Stimulated activated CD4-positive, alpha-beta T cell treated with anti-CD3 and anti-CD28 coated beads, Interleukin-1b, Interleukin-23, amount 100 ng/mL, for 24 hours (primary cell): ENCODE measurements around the gene ACADSB.

ENCODE experiments used
- DNase-seq, 4 experiments: peaks; one replicate each; pipeline ENCODE4 v3.0.0-alpha.2; 2020; ENCODE audit warnings: low read depth in 4 of 4, low spot score in 1 of 4

Gene ACADSB

DNA sequence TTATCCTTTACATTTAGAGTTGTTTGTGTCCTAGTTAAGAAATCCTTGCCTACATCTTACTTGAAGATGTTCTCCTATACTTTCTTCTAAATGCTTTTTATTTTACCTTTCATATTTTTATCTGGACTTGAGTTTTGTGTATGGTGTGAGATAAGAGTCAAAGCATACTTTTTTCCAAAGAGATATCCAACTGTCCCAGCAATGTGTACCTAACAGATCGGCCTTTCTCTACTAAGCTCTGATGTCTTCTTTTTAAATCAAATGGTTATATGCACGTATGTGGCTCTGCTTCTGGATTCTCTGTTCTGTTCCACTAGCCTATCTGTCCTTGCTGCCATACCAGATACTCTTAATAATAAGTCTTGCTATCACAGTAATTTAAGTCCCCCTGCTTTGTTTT lies 7.4 kb upstream of the ACADSB start:
- DNase-seq, result no peak

GRCh38 chr10:123004298-123004697 lies 4.5 kb upstream of the ACADSB start:
- DNase-seq, result no peak

DNA sequence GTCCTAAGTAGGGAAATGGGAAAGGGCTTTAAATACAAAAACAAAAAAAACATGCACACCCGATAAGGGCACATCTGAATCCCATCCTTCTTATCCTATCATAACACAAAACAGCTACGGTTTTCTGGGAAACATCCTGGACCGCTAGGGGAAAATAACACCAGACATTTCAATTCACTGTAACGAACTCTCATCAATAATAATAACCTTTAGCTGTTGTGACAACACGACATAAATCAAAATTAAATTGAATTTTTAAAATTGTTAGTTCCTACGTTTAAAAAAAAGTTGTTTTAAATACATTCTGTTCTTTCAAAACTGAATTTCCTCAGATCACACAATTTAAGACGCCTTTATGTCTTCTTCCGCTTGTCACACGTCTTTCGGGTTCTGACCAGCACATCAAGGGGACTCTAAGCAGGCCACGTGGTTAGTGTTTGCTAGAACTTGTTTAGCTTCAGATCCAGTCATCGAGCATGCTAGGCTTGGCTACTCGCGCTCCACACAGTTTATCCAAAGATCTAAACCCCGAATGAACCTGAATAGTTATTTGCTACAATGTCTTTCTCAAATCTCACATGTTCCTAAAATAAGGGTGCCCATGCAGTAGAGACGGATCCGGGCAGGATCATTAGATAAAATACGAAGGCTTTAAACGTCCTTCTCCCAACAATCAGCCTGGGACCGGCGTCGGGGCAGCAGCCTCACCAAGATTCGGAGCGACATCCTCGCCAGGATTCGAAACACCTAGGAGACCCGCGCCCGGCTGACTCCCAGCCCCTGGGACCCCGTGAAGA lies 1.1 kb upstream of the ACADSB start:
- peak; percentile 10 to 34 (median 26) for DNase-seq

DNA sequence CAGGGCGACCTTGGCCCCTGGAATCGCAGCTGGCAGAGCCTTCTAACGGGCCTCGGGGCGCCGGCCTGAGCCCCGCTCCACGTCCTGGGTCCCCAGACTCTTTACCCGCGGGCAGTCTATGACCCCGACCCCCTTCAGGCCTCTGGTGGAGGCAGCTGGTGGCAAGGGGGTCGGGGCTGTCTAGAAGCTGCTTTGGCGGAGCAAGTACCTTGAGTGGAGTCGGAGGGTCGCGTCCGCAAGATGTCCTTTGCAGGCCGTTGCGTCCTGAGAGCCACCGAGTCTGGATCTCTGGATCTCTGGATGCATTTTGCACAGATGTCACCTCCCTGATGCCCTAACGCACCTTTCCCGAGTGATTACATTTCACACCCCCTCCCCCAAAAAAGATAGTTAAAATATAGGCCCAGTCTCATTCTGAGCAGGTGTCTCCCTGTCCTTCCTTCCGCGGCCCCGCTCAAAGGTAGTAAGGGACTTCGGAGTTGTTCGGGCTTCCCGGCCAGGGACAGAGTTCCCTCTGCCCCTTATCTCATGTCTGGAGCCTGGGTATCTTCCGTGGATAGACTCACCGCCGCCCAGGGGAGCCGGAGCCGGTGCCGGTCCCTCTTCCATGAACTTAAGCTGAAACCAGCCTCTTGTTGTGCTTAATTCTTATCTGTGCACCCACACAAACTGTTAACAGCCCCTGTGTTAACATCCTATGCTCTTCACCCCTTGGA lies 457 bp downstream of the ACADSB start:
- peak in 3 of 4 experiments; percentile 0 to 15 (median 0) for DNase-seq

DNA sequence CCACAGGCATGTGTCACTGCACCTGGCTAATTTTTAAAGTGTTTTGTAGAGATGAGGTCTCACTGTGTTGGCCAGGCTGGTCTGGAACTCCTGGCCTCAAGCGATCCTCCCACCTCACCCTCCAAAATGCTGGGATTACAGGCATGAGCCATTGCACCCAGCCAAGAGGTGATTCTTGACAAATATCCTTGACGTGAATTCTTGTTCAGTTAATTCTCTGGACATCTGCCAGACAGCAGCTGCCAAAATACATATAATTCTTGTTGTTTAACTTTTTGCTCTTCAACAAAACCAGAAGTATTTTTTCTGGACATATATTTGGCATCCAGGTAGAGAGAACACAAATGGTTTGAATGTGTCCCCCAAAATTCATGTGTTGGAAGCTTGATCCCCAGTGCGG lies 3.2 kb downstream of the ACADSB start:
- DNase-seq, result no peak

GRCh38 chr10:123013456-123014419 lies 4.9 kb downstream of the ACADSB start:
- no peak for DNase-seq

GRCh38 chr10:123014772-123015171 lies 6.0 kb downstream of the ACADSB start:
- no peak for DNase-seq

DNA sequence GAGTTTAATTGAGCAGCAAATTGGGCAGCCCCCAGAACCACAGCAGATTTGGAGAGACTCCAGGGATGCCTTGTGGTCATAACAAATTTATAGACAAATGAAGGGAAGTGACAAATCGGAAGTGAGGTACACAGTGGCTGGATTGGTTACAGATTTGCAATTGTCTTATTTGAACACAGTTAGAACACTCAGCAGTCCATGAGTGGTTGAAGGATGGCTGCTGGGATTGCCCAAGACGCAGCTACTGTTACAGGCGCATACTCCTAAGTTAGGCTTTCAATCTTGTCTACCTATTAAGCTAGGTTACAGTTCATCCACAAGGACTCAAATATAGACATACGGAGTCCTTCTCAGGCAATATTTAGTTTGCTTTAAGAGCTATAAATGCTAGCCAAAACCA lies 7.4 kb downstream of the ACADSB start:
- DNase-seq, result no peak

DNA sequence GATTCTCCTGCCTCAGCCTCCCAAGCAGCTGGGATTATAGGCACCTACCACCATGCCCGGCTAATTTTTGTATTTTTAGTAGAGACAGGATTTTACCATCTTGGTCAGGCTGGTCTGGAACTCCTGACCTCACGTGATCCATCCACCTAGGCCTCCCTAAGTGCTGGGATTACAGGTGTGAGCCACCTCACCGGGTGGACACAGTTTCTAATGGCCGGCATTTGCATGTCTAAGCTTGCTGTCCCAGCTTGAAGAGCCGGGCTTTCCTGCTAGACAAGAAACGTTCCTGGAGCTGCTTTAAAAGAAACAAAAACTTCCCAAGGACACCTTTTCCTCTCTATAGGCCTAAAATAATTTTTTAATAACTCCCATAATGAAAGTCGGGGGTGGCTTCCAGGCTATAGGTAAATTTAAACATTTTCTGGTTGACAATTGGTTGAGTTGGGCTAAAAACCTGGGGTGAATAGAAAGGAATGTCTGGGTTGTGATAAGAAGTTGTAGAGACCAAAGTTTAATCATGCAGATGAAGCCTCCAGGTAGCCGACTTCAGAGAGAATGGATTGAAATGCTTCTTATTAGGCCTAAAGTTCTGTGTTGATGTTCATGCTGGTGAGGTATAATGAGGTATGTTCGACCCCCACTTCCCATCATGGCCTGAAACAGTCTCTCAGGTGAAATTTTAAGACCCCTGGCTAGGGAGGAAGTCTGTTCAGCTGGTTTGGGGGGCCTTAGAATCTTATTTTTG lies 8.8 kb downstream of the ACADSB start:
- DNase-seq, result no peak

- DNase-seq, result no peak
Measured at GRCh38 chr10:123018531-123018930, 9.7 kb downstream of the ACADSB start.

DNA sequence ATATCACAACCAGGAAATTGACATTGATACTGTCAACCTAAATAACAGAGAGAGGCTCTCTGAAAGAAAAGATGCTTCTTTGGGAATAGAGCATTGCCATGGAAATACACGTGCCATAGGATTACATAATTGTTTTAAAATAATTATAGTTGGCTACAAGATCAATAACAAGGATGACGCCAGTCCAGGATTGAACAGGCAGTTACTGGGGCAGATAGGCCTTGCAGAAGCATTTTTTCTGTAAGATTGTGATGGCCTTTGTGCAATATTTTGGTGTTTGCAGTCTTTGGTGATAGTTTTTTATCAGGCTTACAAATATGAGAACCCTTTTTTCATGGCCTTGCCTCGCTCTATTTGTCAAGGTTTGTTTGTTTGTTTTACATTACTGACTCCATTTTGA lies 10.5 kb downstream of the ACADSB start:
- no peak for DNase-seq

- no peak for DNase-seq
Measured at GRCh38 chr10:123019941-123020703, 11.3 kb downstream of the ACADSB start.

DNA sequence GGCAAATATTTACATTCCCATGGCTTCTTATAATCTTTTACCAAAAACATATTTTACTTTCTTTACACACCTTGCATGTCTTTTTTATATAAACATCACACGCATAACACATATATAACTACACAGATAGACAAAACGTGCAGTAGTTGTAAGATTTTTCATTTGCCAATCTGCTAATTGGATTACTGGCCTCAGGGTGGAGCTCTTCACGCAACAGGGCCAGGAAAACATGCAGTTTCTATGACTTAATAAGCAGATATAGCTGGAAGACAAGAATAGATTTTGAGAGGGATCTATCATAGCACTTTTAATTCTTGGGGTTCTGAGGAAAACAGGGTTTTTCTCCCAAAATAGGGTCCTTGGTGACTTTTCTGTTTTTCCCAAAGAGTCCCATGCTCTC lies 12.7 kb downstream of the ACADSB start:
- DNase-seq, result no peak

GRCh38 chr10:123024540-123024939 lies 15.7 kb downstream of the ACADSB start:
- DNase-seq, result no peak

DNA sequence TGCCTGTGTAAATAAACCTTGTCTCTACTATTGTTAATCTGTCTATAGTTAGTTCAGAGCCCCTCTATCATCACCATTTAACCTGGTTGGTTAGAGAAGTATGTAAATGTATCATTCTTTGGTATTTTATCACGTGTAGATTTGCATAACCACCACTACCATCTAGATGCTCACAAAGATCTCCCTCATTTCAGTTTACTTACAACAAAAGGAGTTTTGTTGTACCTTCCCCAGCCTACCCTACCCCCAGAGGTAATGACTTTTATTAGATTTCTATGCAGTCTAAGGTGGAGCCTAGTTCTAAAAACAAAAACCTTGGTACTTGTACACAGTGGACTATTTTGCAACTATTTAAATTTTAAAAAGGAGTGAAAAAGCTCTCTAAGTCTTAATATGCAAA lies 17.5 kb downstream of the ACADSB start:
- DNase-seq, result no peak

- DNase-seq, result no peak
Measured at GRCh38 chr10:123027861-123028260, 19.1 kb downstream of the ACADSB start.

GRCh38 chr10:123031124-123031523 lies 22.3 kb downstream of the ACADSB start:
- no peak for DNase-seq

DNA sequence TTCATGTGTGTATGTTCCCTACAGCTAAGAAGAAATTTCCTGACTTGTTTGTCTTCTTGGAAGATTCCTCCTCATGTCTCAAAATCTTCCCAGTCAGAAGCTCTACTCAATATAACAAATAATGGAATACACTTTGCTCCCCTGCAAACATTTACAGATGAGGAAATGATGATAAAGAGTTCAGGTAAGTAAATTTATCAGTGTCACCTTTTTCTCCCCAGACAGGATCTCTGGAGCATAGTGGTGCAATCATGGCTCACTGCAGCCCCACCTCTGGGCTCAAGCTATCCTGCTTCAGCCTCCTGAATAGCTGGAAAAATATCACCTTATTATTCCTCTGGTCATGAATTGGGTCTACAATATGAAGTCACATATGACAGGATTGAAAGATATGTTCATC lies 25.5 kb downstream of the ACADSB start:
- no peak for DNase-seq

DNA sequence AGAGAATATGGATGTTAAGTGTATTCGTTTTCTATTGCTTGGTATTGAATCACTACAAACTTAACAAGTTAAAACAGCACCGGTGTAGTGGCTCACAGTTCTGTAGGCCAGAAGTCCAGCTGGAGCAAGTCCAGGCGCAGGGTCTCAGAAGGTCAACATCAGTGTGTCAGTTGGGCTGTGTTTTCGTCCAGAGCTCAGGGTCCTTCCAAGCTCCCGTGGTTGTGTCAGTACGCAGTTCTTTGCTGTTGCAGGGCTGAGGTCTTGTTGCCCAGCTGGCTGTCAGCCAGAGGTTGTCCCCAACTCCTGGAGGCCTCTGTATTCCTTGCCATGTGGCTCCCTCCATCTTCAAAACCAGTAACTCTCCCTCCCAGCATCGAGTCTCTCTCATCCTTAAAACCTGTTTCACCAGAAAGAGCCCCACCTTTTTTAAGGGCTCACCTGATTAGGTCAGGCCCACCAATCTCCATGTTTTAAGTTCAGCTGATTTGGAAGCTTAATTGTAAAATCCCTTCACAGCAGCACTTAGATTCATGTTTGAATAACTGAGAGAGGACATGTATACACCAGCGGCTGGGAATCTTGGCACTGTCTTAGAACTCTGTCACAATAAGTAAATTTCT lies 26.8 kb downstream of the ACADSB start:
- DNase-seq, result no peak
